Heart right ventricle (tissue), 16 donors: Measurements from ENCODE around the gene STIM2. TPM values are rescaled to one million over a fixed set of nuclear protein-coding genes. Genes with fewer than 3 reads are reported as not detected.

Source experiments
- ATAC-seq, 8 donors: fragments of 200-7000 bp; cut with Tn5 transposase; one replicate each; pipeline ENCODE4 v1.9.1; 2020; ENCODE audit warnings: mild to moderate bottlenecking in 8 of 8, moderate library complexity in 8 of 8, moderate number of reproducible peaks in 1 of 8
- DNase-seq, 2 donors: peaks; one replicate each; pipeline ENCODE4 v3.0.0-alpha.2; 2020
- H3K27ac ChIP-seq, 10 donors: fragments of 200-600 bp; sonication (generic) in 2 of 10; one replicate each; pipeline versions ENCODE4 v1.5.0 to v1.8.0; 2020 to 2022; ENCODE audit warnings: mild to moderate bottlenecking in 3 of 10
- H3K27me3 ChIP-seq, 7 donors: fragments of 200-600 bp; one replicate each; pipeline ENCODE4 v1.8.0; 2021 to 2022; ENCODE audit warnings: mild to moderate bottlenecking in 2 of 7
- H3K36me3 ChIP-seq, 9 donors: fragments of 200-600 bp; sonication (generic) in 1 of 9; one replicate each; pipeline versions ENCODE4 v1.5.0 to v1.8.0; 2020 to 2022; ENCODE audit warnings: mild to moderate bottlenecking in 2 of 9
- H3K4me1 ChIP-seq, 9 donors: fragments of 200-600 bp; sonication (generic) in 1 of 9; one replicate each; pipeline versions ENCODE4 v1.5.0 to v1.8.0; 2020 to 2022; ENCODE audit warnings: mild to moderate bottlenecking in 4 of 9
- H3K4me3 ChIP-seq, 10 donors: fragments of 200-600 bp; sonication (generic) in 2 of 10; one replicate each; pipeline versions ENCODE4 v1.5.0 to v1.8.0; 2020 to 2022; ENCODE audit warnings: mild to moderate bottlenecking in 7 of 10, moderate library complexity in 2 of 10
- H3K9me3 ChIP-seq, 11 donors: fragments of 200-600 bp in 10 of 11; sonication (generic) in 2 of 11; one replicate each; pipeline versions ENCODE4 v1.5.0 to v1.8.0; 2013 to 2022; ENCODE audit warnings: mild to moderate bottlenecking in 2 of 11, control low read depth in 1 of 11, moderate library complexity in 1 of 11
- CTCF ChIP-seq, 9 donors: fragments of 200-600 bp; sonication (generic) in 2 of 9; IDR thresholded peaks; one replicate each; pipeline versions ENCODE4 v1.5.0 to v1.8.0; 2021 to 2022; ENCODE audit warnings: antibody characterized with exemption in 9 of 9, mild to moderate bottlenecking in 5 of 9, moderate library complexity in 1 of 9
- WGBS, 2 donors: extraction: QIAGEN DNeasy Blood & Tissue Kit; methylation state at CpG; one replicate each; pipeline ENCODE4 v1.1.7; 2013; ENCODE audit warnings: inconsistent platforms in 1 of 2; 5-methylcytosine and 5-hydroxymethylcytosine counted together
- intact Hi-C, 10 donors: fragments of 100-400 bp; cut with DNase I; formaldehyde crosslinking; loops; one replicate each; pipeline versions ENCODE4 v1.11.1 to v1.14.2; 2022
- polyA plus RNA-seq, 2 donors: library from polyadenylated mRNA; stranded (reverse); fragments of 200-250 nt; gene quantifications; one replicate each; pipeline ENCODE4 v1.2.3, GENCODE V29; 2013
- total RNA-seq, 10 donors: library from RNA; stranded (reverse); fragmentation: NEBNext Ultra II Directional in 3 of 10; extraction: Animal tissue kit (Norgen Biotek cat#: 25700) in 3 of 10; gene quantifications; one replicate each; pipeline versions ENCODE4 v1.2.1 to v1.2.4, GENCODE V29; 2021 to 2023
- donor health status: Arrhythmogenic right ventricular cardiomyopathy.
- donor health status: ischemic (EF 13 %, LVEDD 7.1; RV severe dilation, severe dysfunction).
- donor health status: healthy with polysubstance abuse.
- donor health status: DM: no; HTN: yes; CAD: no.
- donor health status: DM: no; HTN: no; CAD: no.
- donor health status: ischemic (EF 25% LVEDD 6.9; RV normal size, moderate dysfunction).
- donor health status: ischemic (EF 25% LVEDD 5.7; RV mildly dilated, moderate dysfunction).
- donor health status: healthy.
- donor health status: DM: yes; HTN: yes; CAD: no.
- donor health status: Ischemic cardiomyopathy.
- donor health status: ischemic (EF 35%, LVEDD 5.7; RV mildly dilated, moderate dysfunction).
- donor health status: nonischemic (EF 11% LVEDD 7.7; RV severe dilation, severe dysfunction).
- donor health status: DM: yes; HTN: yes; CAD: no.
- donor health status: PGD.
- donor health status: ischemic (EF 29% LVEDD 5.4; RV normal size, mild dysfunction).
- donor health status: nonischemic (EF 23%, LVEDD 6.1; RV moderate dilation, normal function).

Gene STIM2
- total and polyA plus RNA-seq, 12 donors = 5.2 to 13.5 (median 9.6) TPM

DNA sequence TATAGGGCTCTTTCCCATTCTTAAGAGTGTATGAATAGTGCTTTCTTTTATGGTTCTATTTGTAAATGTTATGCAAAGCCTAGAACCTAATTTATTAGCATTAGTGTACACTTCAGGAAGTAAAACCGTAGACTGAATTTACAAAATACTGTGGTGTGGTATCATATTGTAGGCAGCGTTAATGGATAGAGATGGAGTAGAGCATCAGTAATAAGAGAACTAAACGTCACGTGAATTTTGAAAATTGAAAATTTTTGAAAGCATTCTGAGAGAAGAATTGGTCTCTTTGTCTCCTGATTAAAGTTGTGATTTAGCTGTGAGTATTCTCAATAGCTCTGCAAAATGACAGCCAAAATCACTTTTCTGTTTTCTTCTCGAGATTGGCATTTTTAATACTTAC lies 2.9 kb downstream of the STIM2 start:
- H3K9me3 ChIP-seq = no peaks in the 10 kb centered on the region
- TF ChIP-seq CTCF (IDR thresholded peaks at IDR 0.05) = no peak
- no peaks in the 10 kb centered on the region for H3K27me3 ChIP-seq
- WGBS, 2 donors = 65 to 72% methylated on average over 5 of the region's 5 CpGs
- DNase-seq (no peak), ATAC-seq (no peak)
- H3K4me3 ChIP-seq = peak overlapping the region in 5 of 10 donors; percentile 6 to 85 (median 76)
- H3K4me1 ChIP-seq = peaks cover 2 to 85% (median 54%) of the 10 kb centered on the region in 9 donors
- H3K27ac ChIP-seq = peak overlapping the region in 6 of 10 donors; percentile 1 to 95 (median 20)
- no peaks in the 10 kb centered on the region for H3K36me3 ChIP-seq
- intact Hi-C loops = loop anchor here in 8 of 10 donors (5.0 to 10.0 kb wide), 7 partner anchors 39 to 279 kb away; partner anchors contain the start of gene TBC1D19 (in 1 of the 8)

- ATAC-seq = no peak
- Histone ChIP-seq H3K9me3 (no peaks in the 10 kb centered on the region), H3K36me3 (no peaks in the 10 kb centered on the region), H3K4me3 (no peak overlapping the region), H3K27ac (peak overlapping the region in 5 of 10 donors; percentile 5 to 75 (median 52)), H3K4me1 (peaks cover 0 to 73% (median 43%) of the 10 kb centered on the region in 9 donors), H3K27me3 (no peaks in the 10 kb centered on the region)
- no peak for DNase-seq
- TF ChIP-seq CTCF (IDR thresholded peaks at IDR 0.05) = no peak
- intact Hi-C loops = loop anchor here in 9 of 10 donors (5.0 to 10.0 kb wide), 7 partner anchors 37 to 280 kb away; partner anchors contain the start of gene TBC1D19 (in 1 of the 9)
- WGBS, 2 donors = 64 to 72% methylated on average over 3 of the region's 3 CpGs
These were observed 4.3 kb downstream of the STIM2 start for GRCh38 chr4:26864899-26865298.

DNA sequence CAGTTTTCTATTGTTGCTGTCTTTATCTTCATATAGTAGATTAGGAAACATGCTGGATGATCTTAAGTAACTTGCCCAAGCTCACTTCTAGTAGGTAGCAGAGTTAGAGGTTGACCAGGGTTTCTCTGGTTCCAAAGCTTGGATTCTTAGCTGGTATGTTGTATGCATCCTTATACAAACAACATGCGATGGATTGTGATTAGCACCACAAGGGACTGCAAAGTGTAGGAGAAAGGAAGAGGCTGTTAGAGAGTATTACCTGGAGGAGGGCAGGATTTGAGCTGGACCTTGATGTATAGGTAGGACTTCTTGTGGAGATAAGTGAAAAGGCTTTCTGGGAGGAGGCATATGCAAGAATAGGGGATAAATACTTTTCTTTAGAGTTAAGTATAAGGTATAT lies 5.6 kb downstream of the STIM2 start:
- peak overlapping the region in 3 of 10 donors; percentile 4 to 75 (median 52) for H3K27ac ChIP-seq
- no peak overlapping the region for H3K4me3 ChIP-seq
- no peak for DNase-seq
- no peaks in the 10 kb centered on the region for H3K36me3 ChIP-seq
- no peaks in the 10 kb centered on the region for H3K27me3 ChIP-seq
- WGBS, 2 donors = 94 to 97% methylated on average over 1 of the region's 1 CpG
- peaks cover 0 to 73% (median 41%) of the 10 kb centered on the region in 9 donors for H3K4me1 ChIP-seq
- no peak for TF ChIP-seq CTCF (IDR thresholded peaks at IDR 0.05)
- ATAC-seq = no peak
- no peaks in the 10 kb centered on the region for H3K9me3 ChIP-seq
- intact Hi-C loops = loop anchor here in 7 of 10 donors (5.0 to 10.0 kb wide), 6 partner anchors 36 to 281 kb away; partner anchors contain the start of gene TBC1D19 (in 1 of the 7)

DNA sequence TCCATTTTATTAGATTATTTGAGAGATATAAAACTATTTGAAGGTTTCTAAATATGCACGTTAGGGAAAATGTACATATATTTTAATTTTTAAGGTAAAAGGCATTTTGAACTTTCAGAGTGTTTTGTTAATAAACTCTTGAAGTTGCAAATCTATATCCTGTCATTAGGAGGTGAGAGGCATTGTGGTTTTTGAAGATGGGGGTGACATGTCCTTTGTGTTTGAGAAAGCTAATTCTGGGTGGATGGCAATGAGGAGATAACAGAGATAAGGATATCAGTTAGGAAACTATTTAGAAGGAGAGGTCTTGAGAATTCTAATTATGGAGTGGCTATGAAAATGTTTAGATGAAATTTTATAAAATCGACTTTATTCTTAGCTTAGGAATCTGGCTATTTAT lies 6.1 kb downstream of the STIM2 start:
- no peak for ATAC-seq
- H3K4me1 ChIP-seq = peaks cover 0 to 77% (median 47%) of the 10 kb centered on the region in 9 donors
- H3K27me3 ChIP-seq = no peaks in the 10 kb centered on the region

More for the DNA sequence above, 6.1 kb downstream of the STIM2 start:
- no peak for DNase-seq
- H3K36me3 ChIP-seq = no peaks in the 10 kb centered on the region
- intact Hi-C loops = loop anchor here in 7 of 10 donors (5.0 to 10.0 kb wide), 6 partner anchors 36 to 282 kb away; partner anchors contain the start of gene TBC1D19 (in 1 of the 7)
- TF ChIP-seq CTCF (IDR thresholded peaks at IDR 0.05) = no peak
- WGBS, 2 donors = 83 to 84% methylated on average over 2 of the region's 2 CpGs
- peak overlapping the region in 1 of 10 donors; percentile 52 for H3K27ac ChIP-seq
- no peaks in the 10 kb centered on the region for H3K9me3 ChIP-seq
- H3K4me3 ChIP-seq = no peak overlapping the region
